HG03045 (cell line): ENCODE data around the gene PMPCA.

ENCODE experiments used
- ATAC-seq: cut with Tn5 transposase; IDR thresholded peaks from one replicate; pipeline ENCODE4 v1.9.1; 2021; ENCODE audit warnings: mild to moderate bottlenecking, moderate library complexity; ENCODE audit not compliant: unreplicated experiment

Gene PMPCA

DNA sequence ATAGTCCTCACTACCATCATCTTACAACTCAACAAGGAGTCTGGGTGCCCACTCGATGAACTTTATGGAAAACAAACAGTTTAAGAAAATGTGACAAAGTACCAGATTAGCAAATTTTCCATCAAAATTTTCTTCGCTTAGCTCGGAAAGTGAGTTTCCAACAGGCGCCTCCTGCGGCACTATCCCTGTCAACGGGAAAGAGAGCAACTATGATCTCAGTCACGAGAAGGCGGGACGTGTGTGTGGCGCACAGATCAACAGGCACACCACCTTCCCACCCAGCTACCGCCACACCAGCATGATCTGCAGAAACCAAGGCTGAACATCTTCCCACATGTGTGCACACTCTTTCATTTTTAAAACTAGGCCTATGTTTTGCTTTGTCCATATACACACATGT is 42.9 kb downstream of the PMPCA start:
- no peak for ATAC-seq

DNA sequence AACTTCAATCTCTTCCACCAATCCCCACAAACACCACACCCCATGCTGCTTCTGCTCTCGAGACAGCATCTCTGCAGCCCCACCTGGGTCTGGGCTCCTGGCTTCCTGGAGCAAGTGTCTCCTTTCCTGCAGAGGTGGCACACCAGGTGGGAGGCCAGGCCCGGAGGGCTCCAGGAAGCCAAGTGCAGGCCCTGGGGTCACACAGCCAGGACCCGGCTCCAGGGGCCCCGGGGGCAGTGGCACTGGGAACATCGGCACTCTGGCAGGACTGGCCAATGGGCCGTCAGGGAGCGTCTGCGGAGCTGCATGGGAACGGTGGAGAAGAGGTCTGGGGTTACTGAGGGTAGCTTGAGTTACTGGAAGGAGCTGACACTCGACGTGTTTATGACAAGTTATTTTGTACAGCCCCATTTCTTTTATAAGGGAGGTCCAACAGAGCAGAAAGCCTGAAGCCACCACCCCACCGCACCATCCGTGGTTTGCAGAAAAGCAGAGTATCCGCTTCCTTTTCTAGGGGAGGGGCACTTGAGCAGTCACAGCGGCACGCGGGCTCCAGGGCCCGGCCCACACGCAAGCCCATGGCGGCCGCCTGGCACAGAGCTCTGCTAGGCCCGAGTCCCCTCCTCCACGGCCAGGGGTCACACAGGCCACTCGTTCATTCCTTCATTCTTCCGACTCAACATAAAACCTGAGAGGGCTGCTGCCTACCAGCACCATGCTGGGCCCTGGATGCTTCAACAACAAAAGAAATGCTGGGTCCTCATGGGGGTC is 43.8 kb downstream of the PMPCA start:
- ATAC-seq = no peak

DNA sequence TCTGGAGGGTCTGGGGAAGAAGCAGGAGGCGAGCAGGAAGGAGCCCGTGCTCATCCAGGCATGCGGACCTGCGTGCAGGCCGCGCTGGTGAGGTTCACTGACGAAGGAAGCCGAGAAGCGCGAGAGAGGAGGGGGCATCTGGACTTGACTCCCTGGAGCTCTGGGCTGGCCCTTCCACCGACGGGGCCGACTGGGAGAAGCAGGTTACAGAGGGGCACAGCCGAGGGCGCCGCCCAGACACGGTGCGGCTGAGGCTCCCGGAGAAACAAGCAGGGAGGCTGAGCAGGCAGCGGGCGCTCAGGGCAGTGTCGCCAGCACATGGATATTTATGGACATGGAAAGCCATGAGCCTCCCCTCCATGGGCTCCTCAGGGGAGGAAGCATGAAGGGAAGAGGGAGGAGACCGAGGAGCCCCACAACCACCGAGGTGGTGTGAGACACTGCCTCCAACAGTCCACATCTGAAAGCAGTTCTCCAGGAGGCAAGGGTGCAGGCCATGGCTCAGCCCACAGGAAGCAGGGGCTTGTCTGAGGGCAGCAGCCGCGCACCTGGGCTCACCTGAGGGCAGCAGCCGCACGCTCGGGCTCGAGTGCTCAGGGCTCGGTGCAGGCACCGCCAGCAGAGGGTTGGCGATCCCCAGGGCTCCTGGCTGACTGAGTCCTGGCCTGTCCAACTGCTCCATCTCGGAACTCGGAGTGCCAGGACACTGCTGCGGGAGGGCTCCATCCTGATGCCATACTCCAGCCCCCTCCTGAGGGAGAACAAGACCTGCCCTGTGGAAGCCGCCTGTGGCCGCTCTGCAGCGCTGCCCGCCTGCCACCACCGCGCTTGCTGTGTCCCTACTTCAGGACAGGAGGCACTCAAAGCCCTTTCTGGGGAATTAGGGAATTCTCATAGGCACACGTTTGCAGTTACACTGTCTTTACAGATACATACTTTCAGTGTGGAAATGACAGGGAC is 44.9 kb downstream of the PMPCA start:
- no peak for ATAC-seq

DNA sequence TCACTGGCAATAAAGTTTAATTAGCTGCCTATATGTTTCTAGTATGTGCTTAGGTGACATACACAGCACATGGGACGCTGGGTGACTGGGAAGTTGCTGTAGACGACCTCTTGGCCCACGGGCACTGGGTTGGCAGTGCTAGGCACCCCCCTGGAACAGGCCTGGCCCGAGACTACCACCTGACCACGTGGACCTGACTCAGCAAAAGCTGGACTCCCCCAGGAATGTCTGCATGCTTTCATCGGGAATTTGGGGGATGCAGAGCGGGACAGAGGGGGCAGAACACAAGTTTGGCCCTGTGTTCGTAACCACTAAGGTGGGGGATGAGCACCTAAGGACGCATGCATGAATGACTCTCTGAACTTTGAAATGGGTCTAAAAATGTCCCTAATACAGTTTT is 45.8 kb downstream of the PMPCA start:
- no peak for ATAC-seq

DNA sequence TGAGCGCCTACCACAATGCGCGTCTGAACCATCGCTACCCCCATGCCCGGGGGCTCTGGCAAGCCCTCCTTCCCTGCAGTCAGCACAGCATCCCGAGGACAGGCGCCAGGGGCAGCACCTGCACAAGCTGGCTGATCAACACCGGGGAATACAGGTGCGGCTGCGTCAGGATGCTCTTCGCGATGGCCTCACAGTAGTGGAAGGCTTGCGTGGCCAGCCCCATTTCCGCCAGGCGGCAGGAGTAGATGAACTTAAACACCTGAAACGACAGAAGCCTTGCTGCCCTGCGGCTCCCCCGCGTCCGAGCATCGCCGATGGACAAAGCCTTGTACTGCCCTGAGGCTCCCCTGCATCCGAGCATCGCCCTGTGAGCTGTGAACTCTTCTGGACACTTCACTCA is 46.9 kb downstream of the PMPCA start:
- no peak for ATAC-seq

DNA sequence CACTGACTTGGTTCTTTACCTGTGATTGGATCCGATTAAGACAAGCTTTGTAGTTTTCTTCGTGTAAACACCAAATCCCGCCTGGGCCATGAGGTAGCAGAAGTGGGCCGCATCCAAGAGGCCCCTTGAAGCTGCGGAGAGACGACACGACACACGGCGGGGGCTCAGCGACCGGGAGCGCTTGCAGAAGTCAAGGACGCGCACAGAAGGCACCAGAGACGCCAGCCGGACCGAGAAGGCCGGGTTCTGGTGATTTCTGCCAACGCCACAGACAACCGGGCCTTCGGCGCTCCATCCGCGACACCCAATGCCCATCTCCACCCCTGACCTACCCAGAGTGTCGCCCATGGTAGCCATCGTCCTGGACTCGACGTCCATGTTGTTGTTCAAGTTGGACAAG is 49.0 kb downstream of the PMPCA start:
- no peak for ATAC-seq

DNA sequence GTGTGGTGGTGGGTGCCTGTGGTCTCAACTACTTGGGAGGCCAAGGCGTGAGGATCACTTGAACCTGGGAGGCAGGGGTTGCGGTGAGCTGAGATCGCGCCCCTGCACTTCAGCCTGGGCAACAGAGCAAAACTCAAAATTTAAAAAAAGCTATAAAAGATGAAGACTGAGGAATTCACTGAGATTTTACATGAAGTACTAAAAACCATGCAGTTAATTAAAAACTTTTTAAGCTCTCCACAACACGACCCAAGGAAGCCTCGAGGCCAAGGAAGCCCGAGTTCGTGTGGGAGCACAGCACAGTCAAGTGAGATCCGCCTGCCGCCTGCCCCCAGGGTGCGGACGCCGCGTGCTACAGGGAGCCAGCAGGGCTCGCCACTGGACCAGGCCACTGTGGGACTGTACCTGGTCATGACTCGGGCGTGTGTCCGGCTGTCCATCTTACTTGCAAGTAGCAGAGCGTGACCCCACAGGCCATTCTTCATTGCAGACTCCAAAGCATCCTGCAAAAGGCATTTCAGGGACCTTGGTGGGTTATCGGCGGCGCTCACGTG is 50.4 kb downstream of the PMPCA start:
- no peak for ATAC-seq

DNA sequence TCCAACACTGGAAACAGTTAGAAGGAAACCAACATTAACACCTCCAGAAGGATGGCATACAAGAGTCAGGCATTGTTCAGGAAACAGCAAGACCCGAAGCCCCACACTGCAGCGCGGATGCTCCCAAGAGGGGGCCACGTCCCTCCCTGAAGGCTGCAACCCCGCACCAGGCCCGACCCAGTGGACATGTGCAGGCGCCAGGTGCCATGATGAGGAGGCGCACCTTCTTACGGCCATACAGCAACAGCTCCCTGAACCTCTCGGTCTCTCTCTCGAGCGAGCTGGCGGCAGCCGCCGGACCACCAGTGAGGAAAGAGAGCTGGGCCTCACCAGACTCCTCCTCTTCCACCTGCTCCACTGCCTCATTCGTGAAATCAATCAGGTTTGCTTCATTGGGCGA is 52.2 kb downstream of the PMPCA start:
- ATAC-seq = no peak

DNA sequence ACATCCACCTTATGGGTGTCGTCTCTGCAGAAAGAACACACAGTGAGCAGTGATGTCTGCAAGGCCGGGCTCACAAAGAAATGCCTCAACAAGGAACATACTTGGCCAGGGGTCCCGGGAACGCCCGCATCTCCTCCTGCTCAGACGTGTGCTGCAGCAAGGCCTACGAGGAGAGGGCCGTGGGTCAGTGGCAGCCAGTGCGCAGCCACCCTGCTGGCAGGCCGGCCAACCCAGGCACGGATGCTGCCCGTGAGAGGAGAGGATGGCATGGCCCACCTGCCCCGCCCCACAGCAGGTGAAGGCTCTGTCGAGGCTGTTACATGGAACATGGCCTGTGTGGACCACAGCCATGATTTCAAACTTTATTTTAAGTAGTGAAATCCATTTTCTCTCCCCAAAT is 53.1 kb downstream of the PMPCA start:
- no peak for ATAC-seq

DNA sequence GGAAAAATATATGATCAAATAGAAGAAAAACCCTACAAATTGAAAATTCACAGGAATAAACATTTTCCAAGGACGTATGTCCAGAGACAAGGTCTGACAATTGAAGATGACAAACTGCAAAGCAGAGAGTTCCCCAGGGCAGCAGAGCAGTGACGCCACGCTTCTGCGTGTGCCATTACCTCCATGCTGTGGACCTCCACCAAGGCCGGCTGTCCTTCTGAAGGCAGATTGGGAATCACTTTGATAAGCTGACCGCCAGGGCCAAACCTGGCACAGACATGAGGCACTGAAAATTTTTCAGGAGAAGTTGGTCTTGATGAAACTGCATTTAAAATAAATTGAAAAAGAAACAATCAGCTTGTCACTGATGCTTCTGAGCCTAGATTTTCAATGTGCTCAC is 53.8 kb downstream of the PMPCA start:
- ATAC-seq = no peak

DNA sequence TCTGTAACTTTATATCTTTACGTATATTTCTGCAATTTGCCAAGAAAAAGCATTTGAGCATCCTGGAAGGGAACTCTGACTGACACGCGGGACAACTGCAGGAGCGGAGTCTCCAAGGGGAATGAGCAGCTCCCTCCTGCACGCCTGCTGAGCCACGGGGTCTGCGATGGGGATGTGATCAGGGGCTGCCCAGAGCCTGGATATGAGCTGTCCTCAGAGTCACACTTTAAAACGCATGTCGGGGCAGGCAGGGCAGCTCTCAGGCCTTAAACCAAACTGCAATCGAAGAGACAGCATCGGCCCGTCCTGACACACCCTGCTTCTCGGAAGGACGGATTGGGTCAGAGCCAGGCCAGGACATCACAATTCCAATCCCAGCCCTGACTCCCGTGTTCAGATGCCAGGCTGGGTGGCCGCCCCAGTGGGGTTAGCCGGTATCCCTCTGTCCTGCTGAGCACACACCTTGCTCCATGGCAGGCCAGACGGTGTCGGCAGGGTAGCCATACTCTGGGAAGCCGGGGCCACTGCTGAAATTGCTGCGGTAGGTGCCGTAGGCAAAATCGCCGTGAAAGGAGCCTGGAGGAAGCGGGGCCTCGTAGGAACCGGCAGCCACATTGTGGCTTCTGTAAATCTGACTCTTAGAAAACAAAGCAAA is 55.2 kb downstream of the PMPCA start:
- ATAC-seq = no peak

DNA sequence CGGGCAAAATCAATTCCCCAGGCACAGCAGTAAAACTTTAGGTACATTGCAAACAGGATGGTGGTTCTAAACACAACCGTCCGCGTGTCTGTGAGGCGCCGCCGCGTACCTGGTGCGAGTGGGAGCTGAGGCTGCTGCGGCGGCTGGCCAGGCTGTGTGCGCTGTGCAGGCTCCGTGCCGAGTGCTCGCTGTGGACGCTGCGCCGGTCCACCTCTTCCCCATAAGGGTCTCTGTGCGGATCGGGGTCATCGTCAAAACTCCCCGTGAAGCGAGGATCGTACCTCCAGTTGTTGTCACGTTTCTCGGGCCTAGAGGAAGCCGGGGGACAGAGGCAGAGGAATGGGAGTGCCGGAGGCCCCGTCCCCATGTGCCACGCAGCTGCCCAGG is 55.7 kb downstream of the PMPCA start:
- no peak for ATAC-seq

DNA sequence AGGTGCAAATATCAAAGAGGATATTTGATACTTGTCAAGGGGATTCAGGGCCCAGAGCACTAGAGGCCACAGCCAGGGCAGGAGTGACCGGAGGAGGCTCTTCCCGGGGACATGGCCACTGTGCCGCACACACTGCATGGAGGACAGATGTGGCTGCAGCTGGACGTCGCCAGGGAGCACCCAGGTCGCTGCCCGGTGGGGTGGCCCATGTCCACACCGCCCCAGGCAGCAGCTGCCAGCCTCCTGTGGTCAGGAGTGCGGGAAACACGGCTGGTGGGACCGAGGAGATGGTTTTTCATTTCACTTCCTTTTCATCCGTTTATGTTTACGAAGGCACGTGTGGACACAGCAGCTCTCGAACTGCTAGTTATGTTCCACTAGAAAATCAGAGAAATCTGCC is 57.3 kb downstream of the PMPCA start:
- ATAC-seq = no peak

DNA sequence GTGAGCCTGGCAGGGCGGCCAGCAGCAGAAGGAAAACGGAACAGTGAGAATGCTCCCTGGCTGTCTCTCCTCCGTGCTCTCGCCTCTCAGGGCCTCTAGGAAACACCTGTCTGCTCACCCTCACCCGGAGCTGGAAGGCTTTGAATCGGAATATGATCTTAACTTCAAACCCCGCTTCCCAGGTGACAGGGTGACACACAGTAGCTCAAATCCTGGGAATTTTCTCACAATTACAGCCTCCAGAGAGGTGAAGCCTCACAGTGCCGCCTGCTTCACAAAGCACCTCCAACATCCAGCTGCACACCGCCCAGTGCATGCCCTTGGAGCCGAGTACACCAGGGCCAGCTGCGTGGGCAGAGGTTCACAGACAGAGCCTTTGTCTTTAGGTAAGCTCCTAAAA is 59.9 kb downstream of the PMPCA start:
- no peak for ATAC-seq

DNA sequence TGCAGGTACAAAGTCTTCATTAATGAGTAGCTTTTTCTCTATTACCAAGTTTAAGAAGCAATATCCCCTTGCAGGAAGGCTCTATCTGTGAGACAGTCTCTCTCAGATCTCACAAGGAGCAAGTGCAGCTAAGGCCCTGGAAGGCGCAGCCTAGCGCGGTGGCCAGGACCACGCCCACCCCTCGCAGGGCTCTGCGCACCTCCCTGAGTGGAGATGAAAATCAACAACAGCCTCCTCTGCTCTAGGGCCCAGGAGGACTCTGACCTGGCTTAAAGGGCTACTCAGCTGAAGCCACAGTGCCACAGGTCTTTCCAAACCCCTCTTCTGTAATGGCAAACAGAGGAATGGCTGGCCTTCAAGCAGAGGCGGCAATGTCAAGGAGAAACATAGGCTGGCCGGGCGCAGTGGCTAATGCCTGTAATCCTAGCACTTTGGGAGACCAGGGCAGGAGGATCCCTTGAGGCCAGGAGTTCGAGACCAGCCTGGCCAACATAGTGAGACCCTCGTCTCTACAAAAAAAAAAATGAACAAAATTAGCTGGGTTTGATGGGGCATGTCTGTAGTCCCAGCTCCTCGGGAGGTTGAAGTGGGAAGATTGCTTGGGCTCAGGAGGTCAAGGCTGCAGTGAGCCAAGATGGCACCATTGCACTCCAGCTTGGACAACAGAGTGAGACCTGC is 60.5 kb downstream of the PMPCA start:
- no peak for ATAC-seq

DNA sequence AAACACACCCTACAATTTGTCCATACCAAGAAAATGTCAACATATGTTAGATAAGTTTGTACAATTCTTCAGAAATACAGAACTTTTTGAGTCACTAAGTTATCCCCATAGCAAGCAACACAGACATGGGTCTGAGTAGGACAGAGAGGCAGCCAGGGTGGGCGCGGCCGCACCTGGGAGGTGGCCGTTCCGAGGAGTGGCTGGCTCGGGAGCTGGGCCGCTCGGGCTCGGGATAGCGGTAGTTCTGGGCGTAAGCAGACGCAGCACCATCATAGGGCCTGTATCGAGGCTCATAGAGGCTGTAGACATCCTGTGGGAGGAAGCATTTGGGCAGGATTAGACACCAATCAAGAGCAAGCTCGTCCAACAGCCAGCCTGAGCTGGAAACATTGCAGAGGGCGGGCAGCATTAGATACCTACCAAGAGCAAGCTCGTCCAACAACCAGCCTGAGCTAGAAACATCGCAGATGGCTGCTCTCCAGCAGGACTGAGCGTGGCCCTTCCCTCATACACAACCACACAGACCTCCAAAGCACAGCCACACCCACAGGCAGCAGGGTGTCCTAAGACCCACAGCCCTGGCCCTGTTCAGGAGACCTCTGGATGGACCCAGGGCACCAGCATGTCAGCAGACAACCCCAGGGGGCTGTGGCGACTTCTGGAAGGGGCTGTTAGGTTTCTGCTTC is 61.5 kb downstream of the PMPCA start:
- ATAC-seq = no peak

DNA sequence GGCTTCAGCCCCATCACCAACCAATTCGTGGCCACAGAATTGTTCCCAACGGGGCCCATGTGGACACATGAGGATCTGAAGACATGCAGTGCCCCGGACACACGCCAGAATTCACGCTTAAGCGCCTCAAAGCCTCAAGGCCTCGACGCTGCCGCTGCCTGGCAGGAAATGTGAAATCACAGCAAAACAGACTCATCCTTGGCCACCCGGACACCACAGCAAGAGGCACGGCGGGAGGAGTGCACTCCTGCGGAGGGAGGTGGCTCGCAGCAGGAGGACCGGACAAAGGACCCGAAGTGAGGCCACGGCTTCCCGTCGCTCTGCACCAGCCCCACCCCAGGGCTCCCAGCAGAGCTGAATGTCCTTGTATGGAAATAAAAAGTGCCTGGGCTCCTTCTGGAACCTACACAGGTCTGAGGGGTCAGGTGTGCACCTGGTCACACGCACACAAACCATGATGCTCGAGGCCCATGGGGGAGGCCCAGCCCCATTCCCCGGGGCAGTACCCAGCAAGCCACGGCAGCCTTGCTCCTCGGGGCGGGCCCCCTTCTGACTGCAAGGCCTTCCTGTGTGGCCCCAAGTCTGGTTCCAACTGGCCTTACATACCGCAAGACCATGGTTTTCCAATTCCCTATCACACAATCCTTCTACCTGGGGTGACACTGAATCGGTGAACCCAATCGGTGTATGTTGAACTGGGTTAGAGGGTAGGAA is 62.3 kb downstream of the PMPCA start:
- no peak for ATAC-seq

DNA sequence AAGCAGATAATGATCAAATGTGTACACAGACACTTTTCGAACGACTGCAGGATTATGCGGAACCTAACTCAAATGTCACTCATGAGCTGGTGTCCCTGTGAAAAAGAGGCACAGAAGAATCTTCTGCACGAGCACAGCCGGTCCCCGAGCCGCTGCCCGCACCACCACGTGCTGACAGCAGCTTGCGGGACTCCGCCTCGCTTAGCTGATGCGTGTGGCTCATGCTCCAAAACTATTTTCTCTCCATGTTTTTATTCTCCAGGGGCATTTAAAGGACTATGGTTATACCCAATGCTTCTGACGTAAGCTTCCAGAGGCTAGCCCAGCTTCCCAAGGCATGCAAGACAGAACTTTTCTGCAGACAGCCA is 62.9 kb downstream of the PMPCA start:
- no peak for ATAC-seq
